A673 (cell line): ENCODE data around the gene ZNF296. TPM values are rescaled to one million over a fixed set of nuclear protein-coding genes. Genes with fewer than 3 reads are reported as not detected.

Source experiments
- BruUV-seq: library from RNA; stranded (reverse); fragments of 400-500 nt; replicated peaks from 2 replicates; lab custom pipeline; 2021; lab: Mats Ljungman, UMichigan
- CTCF ChIA-PET: fragments of 300-600 bp; sonication (Branson Sonifier 250); formaldehyde crosslinking; loops from one replicate; lab custom pipeline; 2022; ENCODE audit warnings: antibody characterized with exemption; lab: Charles Lee
- POLR2A ChIA-PET: fragments of 300-600 bp; sonication (Branson Sonifier 250); formaldehyde crosslinking; loops from one replicate; lab custom pipeline; 2022; ENCODE audit warnings: antibody characterized with exemption; ENCODE audit not compliant: low non-redundant PET; lab: Charles Lee
- DNase-seq: peaks from one replicate; pipeline ENCODE4 v3.0.0-alpha.2; 2015; ENCODE audit warnings: low spot score
- H3K27ac ChIP-seq: fragments of 200-600 bp; sonication (generic); 2 replicates; pipeline ENCODE4 v1.5.1; 2016; ENCODE audit warnings: mixed run types, low read depth, mild to moderate bottlenecking, mixed read lengths, antibody characterized with exemption, low read length; ENCODE audit not compliant: poor library complexity, severe bottlenecking
- H3K27me3 ChIP-seq: fragments of 200-600 bp; sonication (generic); replicated peaks from 2 replicates; pipeline ENCODE4 v1.6.1; 2017; ENCODE audit warnings: mixed run types, low read depth, mild to moderate bottlenecking, mixed read lengths, antibody characterized with exemption, low read length; ENCODE audit not compliant: insufficient read depth, poor library complexity
- H3K36me3 ChIP-seq: fragments of 200-600 bp; sonication (generic); 2 replicates; pipeline ENCODE4 v1.6.1; 2016; ENCODE audit warnings: mixed run types, mild to moderate bottlenecking, mixed read lengths, antibody characterized with exemption, low read length; ENCODE audit not compliant: insufficient read depth, poor library complexity, severe bottlenecking
- H3K4me1 ChIP-seq: fragments of 200-600 bp; sonication (generic); 2 replicates; pipeline ENCODE4 v1.6.1; 2017; ENCODE audit warnings: mixed run types, mild to moderate bottlenecking, mixed read lengths, antibody characterized with exemption, low read length; ENCODE audit not compliant: insufficient read depth, poor library complexity, severe bottlenecking
- H3K4me3 ChIP-seq: fragments of 200-600 bp; sonication (generic); 2 replicates; pipeline ENCODE4 v1.5.1; 2016; ENCODE audit warnings: low read depth, mixed run types, mild to moderate bottlenecking, mixed read lengths, low read length; ENCODE audit not compliant: poor library complexity, severe bottlenecking
- H3K9me3 ChIP-seq: fragments of 200-600 bp; sonication (generic); 2 replicates; pipeline ENCODE4 v1.6.1; 2016; ENCODE audit warnings: mixed run types, low read depth, mild to moderate bottlenecking, mixed read lengths, antibody characterized with exemption, low read length; ENCODE audit not compliant: poor library complexity, severe bottlenecking
- CTCF ChIP-seq: fragments of 300-800, 200-600 bp; sonication (generic); conservative IDR thresholded peaks from 2 replicates; pipeline ENCODE4 v1.5.1; 2017; ENCODE audit warnings: low read depth, mild to moderate bottlenecking, antibody characterized with exemption, low read length, moderate library complexity, mixed read lengths
- EZH2 ChIP-seq: fragments of 200-600 bp; sonication (generic); IDR thresholded peaks from 2 replicates; pipeline ENCODE4 v1.6.1; 2017; ENCODE audit warnings: borderline replicate concordance, low read depth, mild to moderate bottlenecking, mixed read lengths, antibody characterized with exemption, low read length; ENCODE audit not compliant: poor library complexity, severe bottlenecking
- intact Hi-C: fragments of 100-400 bp; cut with micrococcal nuclease; formaldehyde crosslinking; loops from one replicate; pipeline ENCODE4 v1.10.0; 2022; ENCODE audit not compliant: unreplicated experiment
- total RNA-seq: library from RNA; stranded (reverse); gene quantifications from 2 replicates; pipeline ENCODE4 v1.2.3, GENCODE V29; 2021

Gene ZNF296
- total RNA-seq, 1 experiment from 2014 or later: 3.0 TPM

- no peak overlapping the region for H3K4me3 ChIP-seq
- H3K9me3 ChIP-seq: no peaks in the 10 kb centered on the region
- TF ChIP-seq EZH2 (no peak), CTCF (no peak)
- no peaks in the 10 kb centered on the region for H3K27me3 ChIP-seq
- ChIA-PET CTCF (no interaction called here), POLR2A (interaction anchor here (0.7 kb wide), 1 partner anchor 70 kb away, joined by 3 read pairs; no protein-coding TSS in a partner anchor)
- peaks cover 8% of the 10 kb centered on the region for H3K36me3 ChIP-seq
- H3K4me1 ChIP-seq: peaks cover 8% of the 10 kb centered on the region
- H3K27ac ChIP-seq: peak overlapping the region; percentile 37
- intact Hi-C loops: no loop called here
- BruUV-seq: no TSS peak
- DNase-seq: no peak
Measured at GRCh38 chr19:45087531-45087930, 11.3 kb upstream of the ZNF296 start.

- TF ChIP-seq EZH2: no peak
- TF ChIP-seq CTCF: no peak
- POLR2A ChIA-PET: no interaction called here
- intact Hi-C loops: no loop called here
- H3K4me1 ChIP-seq: peaks cover 8% of the 10 kb centered on the region
- no peak for DNase-seq
- H3K27ac ChIP-seq: no peak overlapping the region
- BruUV-seq: no TSS peak
- CTCF ChIA-PET: no interaction called here
- H3K36me3 ChIP-seq: peaks cover 17% of the 10 kb centered on the region
- no peaks in the 10 kb centered on the region for H3K9me3 ChIP-seq
- H3K27me3 ChIP-seq: no peaks in the 10 kb centered on the region
- H3K4me3 ChIP-seq: no peak overlapping the region
Measured at GRCh38 chr19:45086480-45086879, 10.2 kb upstream of the ZNF296 start.

- intact Hi-C loops: no loop called here
- H3K4me1 ChIP-seq: peaks cover 4% of the 10 kb centered on the region
- H3K9me3 ChIP-seq: no peaks in the 10 kb centered on the region
- H3K36me3 ChIP-seq: peaks cover 9% of the 10 kb centered on the region
- TF ChIP-seq EZH2 (no peak), CTCF (no peak)
- no TSS peak for BruUV-seq
- ChIA-PET POLR2A (no interaction called here), CTCF (no interaction called here)
- no peak overlapping the region for H3K4me3 ChIP-seq
- H3K27ac ChIP-seq: no peak overlapping the region
- no peak for DNase-seq
- H3K27me3 ChIP-seq: no peaks in the 10 kb centered on the region
Measured at GRCh38 chr19:45082170-45082569, 5.9 kb upstream of the ZNF296 start.
